Measurements from ENCODE around the gene DCTD.

DCTD gene

GRCh38 chr4:182866746-182867145, 50.4 kb downstream of the DCTD start:
- no peak for DNase-seq

GRCh38 chr4:182863501-182863900, 53.7 kb downstream of the DCTD start:
- DNase-seq: peak; percentile 36

- DNase-seq: peak; percentile 79
Observed at GRCh38 chr4:182862921-182863320, 54.3 kb downstream of the DCTD start.

- DNase-seq: peak; percentile 53
Observed at GRCh38 chr4:182862141-182862875, 54.9 kb downstream of the DCTD start.

GRCh38 chr4:182861346-182861745, 55.8 kb downstream of the DCTD start:
- DNase-seq: no peak

- DNase-seq: no peak
Observed at GRCh38 chr4:182859730-182860129, 57.5 kb downstream of the DCTD start.

GRCh38 chr4:182858711-182859110, 58.5 kb downstream of the DCTD start:
- DNase-seq: no peak

GRCh38 chr4:182856862-182857261, 60.3 kb downstream of the DCTD start:
- no peak for DNase-seq

- DNase-seq: no peak
Observed at GRCh38 chr4:182855877-182856276, 61.3 kb downstream of the DCTD start.

GRCh38 chr4:182855312-182855711, 61.9 kb downstream of the DCTD start:
- no peak for DNase-seq

- no peak for DNase-seq
Observed at GRCh38 chr4:182854466-182854865, 62.7 kb downstream of the DCTD start.

- no peak for DNase-seq
Observed at GRCh38 chr4:182853731-182854330, 63.4 kb downstream of the DCTD start.

GRCh38 chr4:182848685-182849084, 68.5 kb downstream of the DCTD start:
- DNase-seq: no peak

GRCh38 chr4:182847576-182848450, 69.4 kb downstream of the DCTD start:
- DNase-seq: no peak

- DNase-seq: no peak
Observed at GRCh38 chr4:182846036-182846435, 71.2 kb downstream of the DCTD start.

GRCh38 chr4:182845618-182846017, 71.6 kb downstream of the DCTD start:
- DNase-seq: no peak

GRCh38 chr4:182843808-182844325, 73.3 kb downstream of the DCTD start:
- peak; percentile 45 for DNase-seq

- no peak for DNase-seq
Observed at GRCh38 chr4:182842759-182843390, 74.3 kb downstream of the DCTD start.

GRCh38 chr4:182842104-182842600, 75.0 kb downstream of the DCTD start:
- no peak for DNase-seq

- DNase-seq: no peak
Observed at GRCh38 chr4:182840108-182840507, 77.1 kb downstream of the DCTD start.
